Stomach (tissue), 9 donors: Measurements from ENCODE around the gene PNMA6E. TPM values are rescaled to one million over a fixed set of nuclear protein-coding genes. Genes with fewer than 3 reads are reported as not detected.

ENCODE experiments used
- DNase-seq, 2 donors: peaks; one replicate each; pipeline versions ENCODE4 v3.0.0 to v3.0.0-alpha.2; 2013 to 2019
- H3K27ac ChIP-seq, 5 donors: fragments of 200-600 bp in 4 of 5; sonication (generic) in 4 of 5; one replicate each; pipeline ENCODE4 v1.5.1; 2013 to 2019; ENCODE audit warnings: mild to moderate bottlenecking in 1 of 5, moderate library complexity in 1 of 5
- H3K27me3 ChIP-seq, 3 donors: fragments of 200-600 bp; sonication (generic); one replicate each; pipeline ENCODE4 v1.5.1; 2017 to 2019; ENCODE audit warnings: mixed run types in 1 of 3
- H3K36me3 ChIP-seq, 4 donors: fragments of 200-600 bp; sonication (generic); 1 replicate in 3 of 4; 2 replicates in 1 of 4; pipeline ENCODE4 v1.5.1; 2016 to 2019
- H3K4me1 ChIP-seq, 4 donors: fragments of 200-600 bp; sonication (generic); one replicate each; pipeline ENCODE4 v1.5.1; 2016 to 2019
- H3K4me3 ChIP-seq, 4 donors: fragments of 200-600 bp; sonication (generic) in 3 of 4; one replicate each; pipeline ENCODE4 v1.5.1; 2016 to 2019; ENCODE audit warnings: mild to moderate bottlenecking in 1 of 4
- H3K9me3 ChIP-seq, 4 donors: fragments of 200-600 bp; sonication (generic); one replicate each; pipeline ENCODE4 v1.5.1; 2016 to 2019
- CTCF ChIP-seq, 7 experiments: fragments of 450-650 bp in 4 of 7; fragments of 200-600 bp in 3 of 7; sonication (generic) in 3 of 7; IDR thresholded peaks; one replicate each; pipeline ENCODE4 v1.5.1; 2016 to 2019; ENCODE audit warnings: antibody characterized with exemption in 7 of 7, control low read depth in 2 of 7, mild to moderate bottlenecking in 1 of 7
- EP300 ChIP-seq: sonication (generic); formaldehyde crosslinking; IDR thresholded peaks from one replicate; pipeline ENCODE4 v1.6.1; 2017; ENCODE audit warnings: antibody characterized with exemption
- POLR2A ChIP-seq, 4 donors: fragments of 450-650 bp; IDR thresholded peaks; one replicate each; pipeline ENCODE4 v1.6.1; 2016; ENCODE audit warnings: antibody characterized with exemption in 4 of 4, control low read depth in 2 of 4, mild to moderate bottlenecking in 1 of 4, moderate library complexity in 1 of 4
- POLR2AphosphoS5 ChIP-seq, 3 donors: sonication (generic); formaldehyde crosslinking; IDR thresholded peaks; one replicate each; pipeline ENCODE4 v1.6.1; 2016; ENCODE audit warnings: antibody characterized with exemption in 3 of 3
- WGBS, 5 donors: extraction: QIAGEN DNeasy Blood & Tissue Kit in 3 of 5; methylation state at CpG; one replicate each; pipeline versions ENCODE4 v1.1.5 to v1.1.7; 2013 to 2018; 5-methylcytosine and 5-hydroxymethylcytosine counted together
- intact Hi-C: fragments of 100-400 bp; cut with DNase I; formaldehyde crosslinking; loops from one replicate; pipeline ENCODE4 v1.15.1; 2023; ENCODE audit warnings: low total_unique reads
- polyA plus RNA-seq, 3 donors: library from polyadenylated mRNA; stranded (reverse); fragments of 200-250 nt; gene quantifications; one replicate each; pipeline ENCODE4 v1.2.3, GENCODE V29; 2013
- total RNA-seq, 5 donors: library from RNA; depleted of rRNA; stranded (reverse); fragments of >200 nt; gene quantifications; one replicate each; pipeline versions ENCODE4 v1.1.0 to v1.2.3, GENCODE V29; 2014 to 2016
- donor health status: healthy with polysubstance abuse.
- donor health status: Bipolar disorder and iron deficiency.
- donor health status: healthy.

The PNMA6E gene
- total and polyA plus RNA-seq, 8 donors, result not detected

- no peaks in the 10 kb centered on the region for H3K36me3 ChIP-seq
- 0 to 52% (median 8%) methylated on average over 7 to 75 of the region's 75 CpGs for WGBS, 5 donors
- H3K9me3 ChIP-seq, result no peaks in the 10 kb centered on the region
- peaks cover 0 to 27% (median 9%) of the 10 kb centered on the region in 4 donors for H3K4me1 ChIP-seq
- intact Hi-C loops, result no loop called here
- H3K4me3 ChIP-seq, result peak within 1 kb of the TSS; percentile 45 to 59 (median 52)
- no peak for TF ChIP-seq POLR2A (IDR thresholded peaks at IDR 0.05)
- TF ChIP-seq EP300, result no peak
- TF ChIP-seq POLR2AphosphoS5 (IDR thresholded peaks at IDR 0.05), result no peak
- TF ChIP-seq CTCF (IDR thresholded peaks at IDR 0.05), result no peak
- peak within 1 kb of the TSS in 2 of 5 donors; percentile 35 to 40 for H3K27ac ChIP-seq
- peaks cover 0 to 12% (median 0%) of the 10 kb centered on the region in 3 donors for H3K27me3 ChIP-seq
- DNase-seq, result peak; percentile 28 to 57
Measured at GRCh38 chrX:153411255-153411987, 10.3 kb upstream of the PNMA6E start, which contains the start of gene ZFP92. Gene ZFP92, plus strand, starts transcription at chrX:153411472. Its CDS starts 6,851 bp downstream, at chrX:153418323.

DNA sequence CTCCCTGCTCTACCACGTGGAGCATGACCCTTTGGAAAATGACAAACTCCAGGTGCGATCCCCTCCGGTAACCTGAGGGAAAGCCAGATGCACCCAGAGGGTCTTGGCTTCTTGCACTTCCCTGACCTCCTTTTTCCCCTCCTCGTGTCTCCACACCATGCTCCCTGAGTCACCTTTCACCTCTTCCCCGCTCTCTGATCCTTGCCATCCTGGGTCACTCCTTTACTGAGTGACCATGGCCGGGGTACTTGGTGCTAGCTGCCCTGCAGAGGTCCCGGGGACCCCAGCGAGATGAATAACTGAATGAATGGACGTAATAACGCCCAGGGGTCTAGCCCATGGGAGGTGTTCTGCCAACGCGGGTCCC, 9.7 kb upstream of the PNMA6E start:
- Histone ChIP-seq H3K36me3 (no peaks in the 10 kb centered on the region), H3K4me3 (peak overlapping the region; percentile 45 to 59 (median 52)), H3K9me3 (no peaks in the 10 kb centered on the region), H3K4me1 (peaks cover 0 to 27% (median 9%) of the 10 kb centered on the region in 4 donors), H3K27ac (no peak overlapping the region), H3K27me3 (peaks cover 0 to 12% (median 0%) of the 10 kb centered on the region in 3 donors)
- no peak for DNase-seq
- WGBS, 5 donors, result 40 to 65% (median 55%) methylated on average over 7 to 12 of the region's 12 CpGs
- intact Hi-C loops, result no loop called here
- TF ChIP-seq POLR2A (IDR thresholded peaks at IDR 0.05) (no peak), POLR2AphosphoS5 (IDR thresholded peaks at IDR 0.05) (no peak), CTCF (IDR thresholded peaks at IDR 0.05) (no peak), EP300 (no peak)

- 63 to 82% (median 79%) methylated on average over 6 to 15 of the region's 15 CpGs for WGBS, 5 donors
- TF ChIP-seq POLR2A (IDR thresholded peaks at IDR 0.05), result no peak
- Histone ChIP-seq H3K4me1 (peaks cover 0 to 27% (median 9%) of the 10 kb centered on the region in 4 donors), H3K9me3 (no peaks in the 10 kb centered on the region), H3K27ac (no peak overlapping the region), H3K36me3 (no peaks in the 10 kb centered on the region), H3K27me3 (peaks cover 0 to 12% (median 0%) of the 10 kb centered on the region in 3 donors), H3K4me3 (no peak overlapping the region)
- intact Hi-C loops, result no loop called here
- peak in 1 of 2 donors; percentile 35 for DNase-seq
Measured at GRCh38 chrX:153410373-153410772, 9.2 kb upstream of the PNMA6E start.

GRCh38 chrX:153409414-153410101, 8.4 kb upstream of the PNMA6E start:
- H3K27ac ChIP-seq, result no peak overlapping the region
- H3K4me1 ChIP-seq, result peaks cover 0 to 27% (median 9%) of the 10 kb centered on the region in 4 donors
- intact Hi-C loops, result no loop called here
- H3K9me3 ChIP-seq, result no peaks in the 10 kb centered on the region
- H3K27me3 ChIP-seq, result peaks cover 0 to 12% (median 0%) of the 10 kb centered on the region in 3 donors
- H3K4me3 ChIP-seq, result no peak overlapping the region
- peak in 1 of 2 donors; percentile 32 for DNase-seq
- H3K36me3 ChIP-seq, result no peaks in the 10 kb centered on the region
- WGBS, 5 donors, result 79 to 93% (median 87%) methylated on average over 17 to 30 of the region's 30 CpGs
- TF ChIP-seq POLR2AphosphoS5 (IDR thresholded peaks at IDR 0.05), result no peak
- TF ChIP-seq CTCF (IDR thresholded peaks at IDR 0.05), result no peak
- no peak for TF ChIP-seq POLR2A (IDR thresholded peaks at IDR 0.05)
- no peak for TF ChIP-seq EP300
